Measurements from ENCODE around the gene FAM131C. TPM values are rescaled to one million over a fixed set of nuclear protein-coding genes. Genes with fewer than 3 reads are reported as not detected.
"Not testable (repeated sequence)": the region's sequence is repeated elsewhere in the genome, so short reads cannot be mapped to it uniquely, and the experiment has no call there.

The FAM131C gene
- total RNA-seq, 6 experiments from 2014 or later: 0.19 to 1.00 TPM; not detected in 4

GRCh38 chr1:16054598-16055540 is 18.6 kb downstream of the FAM131C start:
- H3K36me3 ChIP-seq: no peaks in the 10 kb centered on the region
- WGBS (ENCODE audit: insufficient coverage, low coverage, low lambda C conversion rate, missing lambda C conversion rate): 87% methylated on average over 3 of the region's 7 CpGs
- ATAC-seq (no peak), DNase-seq (no peak)
- H3K4me3 ChIP-seq: no peak overlapping the region
- TF ChIP-seq CTCF (IDR thresholded peaks at IDR 0.05) (no peak), POLR2A (IDR thresholded peaks at IDR 0.05) (no peak)
- H3K9me3 ChIP-seq: no peaks in the 10 kb centered on the region
- no peak overlapping the region for H3K27ac ChIP-seq
- H3K27me3 ChIP-seq: no peaks in the 10 kb centered on the region
- intact Hi-C loops (cut with DNase I): loop anchor here (5.0 to 10.0 kb wide), 2 partner anchors 48 to 50 kb away; partner anchors contain the start of gene SRARP (in 1 of the 2)
- H3K4me1 ChIP-seq: peaks cover 0 to 3% (median 0%) of the 10 kb centered on the region in 4 donors

GRCh38 chr1:16053781-16054502 is 19.5 kb downstream of the FAM131C start:
- TF ChIP-seq POLR2A (IDR thresholded peaks at IDR 0.05) (no peak), CTCF (IDR thresholded peaks at IDR 0.05) (no peak)
- H3K27ac ChIP-seq: no peak overlapping the region
- H3K4me3 ChIP-seq: no peak overlapping the region
- no peaks in the 10 kb centered on the region for H3K27me3 ChIP-seq
- intact Hi-C loops (cut with DNase I): loop anchor here in 1 of 2 donors (10.0 kb wide), 1 partner anchor 49 kb away; the partner anchor contains the start of gene SRARP
- DNase-seq (no peak), ATAC-seq (no peak)
- 52% methylated on average over 3 of the region's 8 CpGs for WGBS (ENCODE audit: insufficient coverage, low coverage, low lambda C conversion rate, missing lambda C conversion rate)
- H3K9me3 ChIP-seq: no peaks in the 10 kb centered on the region
- no peaks in the 10 kb centered on the region for H3K36me3 ChIP-seq
- peaks cover 0 to 3% (median 0%) of the 10 kb centered on the region in 4 donors for H3K4me1 ChIP-seq

- not testable (repeated sequence) for H3K4me1 ChIP-seq, DNase-seq, H3K36me3 ChIP-seq, H3K27me3 ChIP-seq, H3K9me3 ChIP-seq, H3K4me3 ChIP-seq, H3K27ac ChIP-seq, ATAC-seq
- no CpG with 5 or more reads among the region's 12 CpGs for WGBS (ENCODE audit: insufficient coverage, low coverage, low lambda C conversion rate, missing lambda C conversion rate)
- intact Hi-C loops (cut with DNase I): loop anchor here in 1 of 2 donors (10.0 kb wide), 1 partner anchor 47 kb away; the partner anchor contains the start of gene SRARP
These were observed 21.5 kb downstream of the FAM131C start for GRCh38 chr1:16051949-16052348.

- DNase-seq: no peak
- Histone ChIP-seq H3K27me3 (no peaks in the 10 kb centered on the region), H3K4me3 (no peak overlapping the region), H3K4me1 (no peaks in the 10 kb centered on the region), H3K27ac (no peak overlapping the region), H3K9me3 (no peaks in the 10 kb centered on the region), H3K36me3 (no peaks in the 10 kb centered on the region)
- 67% methylated on average over 1 of the region's 3 CpGs for WGBS (ENCODE audit: insufficient coverage, low coverage, low lambda C conversion rate, missing lambda C conversion rate)
- intact Hi-C loops (cut with DNase I): loop anchor here in 1 of 2 donors (10.0 kb wide), 1 partner anchor 46 kb away; the partner anchor contains the start of gene SRARP
- ATAC-seq: no peak
- no peak for TF ChIP-seq CTCF (IDR thresholded peaks at IDR 0.05)
- TF ChIP-seq POLR2A (IDR thresholded peaks at IDR 0.05): no peak
These were observed 22.4 kb downstream of the FAM131C start for GRCh38 chr1:16051039-16051438.
